GM18498 (cell line): Measurements from ENCODE around the gene CADPS.

Source experiments
- ATAC-seq: cut with Tn5 transposase; IDR thresholded peaks from one replicate; pipeline ENCODE4 v1.9.1; 2021; ENCODE audit warnings: mild to moderate bottlenecking, moderate library complexity; ENCODE audit not compliant: unreplicated experiment

The CADPS gene

DNA sequence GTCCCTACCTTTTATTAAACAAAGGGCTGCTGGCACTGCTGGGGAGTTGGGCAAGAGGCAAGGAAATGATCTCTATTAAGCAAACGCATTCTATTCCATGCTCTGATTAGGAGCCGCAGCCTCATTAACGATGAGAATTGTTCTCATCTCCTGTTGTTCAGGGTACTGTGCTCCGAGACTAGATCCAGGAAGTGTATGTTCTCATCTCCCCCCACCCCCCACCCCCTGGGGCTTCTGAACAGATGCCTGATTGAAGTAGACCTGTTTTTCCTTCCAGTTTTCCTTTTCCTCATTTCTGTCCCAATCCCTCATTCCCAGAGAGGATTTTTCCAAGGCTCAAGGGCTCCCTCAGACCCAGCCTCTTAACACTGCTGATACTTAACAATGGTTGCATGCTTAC is 420.3 kb downstream of the CADPS start:
- no peak for ATAC-seq

DNA sequence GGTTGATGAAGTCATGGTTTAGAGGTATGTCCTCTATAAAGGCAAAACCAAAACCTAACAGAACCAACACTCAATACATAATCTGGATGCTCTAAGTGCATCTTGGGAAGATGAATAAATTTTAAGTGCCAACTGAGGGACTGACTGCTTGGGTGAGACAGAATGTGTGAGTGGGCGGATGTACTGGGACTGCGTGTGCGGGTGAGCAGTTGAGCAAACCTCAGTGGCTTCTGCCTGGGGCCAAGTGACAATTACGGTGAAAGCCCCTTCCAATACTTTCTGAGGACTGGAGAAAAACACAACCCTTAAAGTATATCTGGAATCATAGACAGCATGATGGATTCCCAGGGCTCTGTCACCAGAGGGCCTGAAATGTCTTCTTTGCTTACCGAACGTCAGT is 421.8 kb downstream of the CADPS start:
- ATAC-seq: no peak

- ATAC-seq: no peak
Observed at GRCh38 chr3:62451211-62451887, 423.9 kb downstream of the CADPS start.

DNA sequence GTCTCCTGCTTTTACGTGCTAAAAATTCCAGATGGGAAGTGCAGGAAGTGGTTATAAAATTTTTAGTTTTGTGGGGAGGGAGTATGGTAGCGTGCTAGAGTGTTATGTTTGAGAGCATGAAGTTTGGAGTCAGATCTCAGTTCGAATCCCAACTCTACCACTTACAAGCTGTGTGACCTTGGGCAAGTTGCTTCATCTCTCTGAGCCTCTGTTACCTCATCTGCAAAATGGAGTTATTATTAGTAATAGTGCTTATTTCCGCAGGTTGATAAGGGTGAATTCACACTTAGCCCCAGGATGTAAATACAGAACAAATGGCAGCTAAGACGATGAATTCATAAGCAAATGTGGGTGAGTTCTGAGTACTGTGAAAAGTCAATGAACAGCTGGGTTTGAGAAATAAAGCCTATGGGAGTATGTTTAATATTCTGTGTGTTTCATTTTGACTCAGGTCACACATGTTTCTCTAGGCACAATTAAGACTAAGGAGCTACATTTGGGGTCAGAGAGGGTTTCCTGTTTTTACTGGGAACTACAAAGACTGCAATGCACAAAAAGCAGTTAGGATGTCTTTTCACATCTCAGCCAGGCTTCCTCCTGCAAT is 428.8 kb downstream of the CADPS start:
- no peak for ATAC-seq

DNA sequence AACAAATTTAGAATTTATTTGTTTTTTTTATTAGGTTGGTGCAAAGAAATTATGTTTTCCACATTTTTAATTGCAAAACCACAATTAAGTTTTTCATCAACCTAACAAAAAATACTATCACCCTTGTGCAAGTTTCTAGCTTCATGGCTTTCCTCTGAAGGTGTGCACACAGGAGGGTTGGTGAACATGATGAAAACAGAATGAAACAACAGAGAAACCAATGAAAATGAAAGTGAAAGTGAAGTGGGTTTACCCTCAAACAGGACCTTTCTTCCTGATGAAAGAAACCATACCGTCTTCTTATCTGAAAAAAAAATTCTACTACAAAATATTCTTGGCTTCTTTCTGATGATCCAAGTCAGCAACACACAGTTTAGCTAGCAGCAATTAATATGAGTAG is 429.9 kb downstream of the CADPS start:
- no peak for ATAC-seq

DNA sequence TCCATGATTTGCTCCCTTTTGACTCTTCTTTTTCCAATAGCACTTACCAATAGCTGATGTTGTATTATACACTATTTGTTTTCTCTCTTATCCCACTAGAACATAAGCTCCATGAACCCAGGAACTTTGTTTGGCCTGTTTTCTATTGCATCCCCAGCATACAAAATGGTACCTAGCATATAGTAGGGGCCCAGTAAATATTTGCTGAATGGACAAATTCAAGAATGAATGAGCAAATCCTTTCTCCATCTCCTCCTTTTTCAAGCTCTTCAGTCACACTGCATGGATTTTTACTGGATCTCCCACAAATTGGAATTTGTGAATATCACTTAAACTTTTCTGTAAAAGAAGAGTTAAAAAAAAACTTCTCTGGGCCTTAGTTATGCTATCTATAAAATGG is 435.2 kb downstream of the CADPS start:
- ATAC-seq: no peak

DNA sequence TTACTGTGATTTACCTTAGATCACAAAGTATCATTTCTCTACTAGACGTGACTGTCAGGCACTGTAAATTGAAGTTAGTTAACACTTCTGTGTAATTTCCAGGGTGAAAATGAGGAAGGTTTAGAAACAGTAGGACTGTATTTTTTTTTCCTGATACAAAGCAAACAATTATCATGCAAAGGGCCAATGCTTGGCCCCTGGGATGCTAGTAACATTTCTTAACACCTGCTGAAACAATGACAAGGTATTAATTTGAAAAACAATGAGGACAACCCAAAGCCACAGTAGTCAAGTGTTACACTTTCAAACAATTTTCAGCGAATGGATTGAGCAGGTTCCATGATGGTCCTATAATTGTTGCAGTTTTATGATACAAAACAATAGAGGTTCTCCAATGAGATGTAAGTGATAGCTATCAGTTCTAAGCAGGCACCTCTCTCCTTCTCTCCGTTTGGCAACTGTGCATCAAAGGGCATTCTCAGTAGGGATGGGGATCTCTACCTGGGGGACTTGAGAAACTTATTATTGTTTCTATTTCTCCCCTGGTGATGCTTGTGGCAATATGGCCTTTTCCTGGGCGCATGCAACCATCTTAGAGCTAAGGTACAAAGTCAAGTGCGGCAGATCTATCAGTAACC is 435.9 kb downstream of the CADPS start:
- no peak for ATAC-seq

DNA sequence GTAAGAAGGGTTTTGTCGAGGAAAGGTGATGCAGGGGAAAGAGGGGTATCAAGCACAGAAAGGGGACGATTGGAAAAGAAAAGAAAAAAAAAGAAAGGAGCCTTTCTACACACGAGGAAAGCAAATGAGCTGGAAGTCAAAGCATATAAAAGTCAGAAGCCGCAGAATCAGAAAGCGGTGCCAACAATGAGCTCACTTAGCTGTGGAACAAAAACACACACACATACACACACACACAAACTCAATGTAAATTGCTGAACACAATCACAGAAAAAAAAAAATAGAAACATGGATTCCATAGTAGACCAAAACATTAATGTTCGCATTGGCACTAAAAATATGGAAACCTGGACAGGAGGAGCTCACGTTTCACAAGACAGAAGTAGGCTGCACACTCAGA is 438.4 kb downstream of the CADPS start:
- ATAC-seq: no peak

DNA sequence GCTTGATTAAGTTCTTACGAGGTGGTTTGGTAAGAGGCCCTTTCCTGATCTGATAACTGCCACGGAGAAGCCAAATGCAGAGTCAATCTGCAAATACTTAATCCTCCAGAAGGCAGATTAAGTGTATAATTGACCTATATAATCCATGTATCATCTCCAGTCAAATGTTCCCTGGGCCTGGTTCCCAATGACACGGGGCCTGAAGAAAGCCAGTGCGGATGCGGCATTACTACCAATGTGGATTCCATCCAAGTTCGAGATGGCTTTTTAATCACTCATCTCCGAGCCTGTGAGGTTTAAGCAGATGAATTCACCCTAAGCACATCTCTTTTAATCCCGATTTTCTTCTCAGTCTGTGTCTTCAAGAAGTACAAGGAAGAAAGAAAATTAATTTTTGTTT is 441.8 kb downstream of the CADPS start:
- ATAC-seq: no peak

DNA sequence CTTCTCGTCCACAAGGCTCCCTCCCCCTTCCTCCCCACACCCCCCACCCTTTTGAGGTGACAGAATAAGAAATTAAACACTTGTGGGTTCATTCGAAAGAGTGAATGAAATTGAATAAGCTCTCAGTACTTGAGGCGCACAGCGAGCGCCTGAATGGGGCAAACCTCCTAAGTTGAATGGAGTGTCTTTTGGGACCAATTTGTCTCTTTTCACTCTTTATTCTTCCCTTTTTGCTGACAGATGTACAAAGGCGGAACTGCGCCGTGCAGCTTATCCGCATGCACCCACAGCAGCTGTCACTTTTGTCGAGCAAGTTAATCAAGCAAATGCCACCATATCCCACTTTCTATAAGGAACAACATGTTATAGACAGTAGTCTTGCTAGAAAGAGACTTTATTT is 454.0 kb downstream of the CADPS start:
- ATAC-seq: no peak

GRCh38 chr3:62416144-62416543 is 459.1 kb downstream of the CADPS start:
- ATAC-seq: no peak

DNA sequence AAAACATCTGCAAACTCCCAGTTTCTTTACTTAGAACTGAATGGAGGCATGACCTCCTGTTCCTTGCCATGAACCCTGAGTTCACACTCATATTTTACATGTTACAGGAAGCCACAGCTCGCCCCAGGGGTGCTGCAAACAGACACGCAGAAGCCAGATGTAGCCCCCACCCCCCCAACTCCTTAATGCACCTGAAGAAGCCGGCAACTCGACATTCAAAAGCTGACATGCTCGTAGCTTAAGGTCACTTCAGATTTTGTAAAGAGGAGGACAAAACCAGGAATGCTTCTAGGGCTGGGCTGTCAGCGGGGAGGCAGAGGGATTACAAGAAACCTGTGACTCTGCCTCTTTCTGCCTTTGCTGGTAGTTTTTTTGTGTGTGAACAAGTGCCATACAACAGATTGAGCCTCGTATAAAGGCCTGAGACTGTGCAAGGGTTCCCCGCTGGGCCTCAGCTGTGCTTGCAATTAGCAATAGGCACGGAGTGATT is 459.9 kb downstream of the CADPS start:
- no peak for ATAC-seq

- ATAC-seq: no peak
Observed at GRCh38 chr3:62414786-62415185, 460.4 kb downstream of the CADPS start.

GRCh38 chr3:62413687-62414086 is 461.5 kb downstream of the CADPS start:
- no peak for ATAC-seq

GRCh38 chr3:62406945-62407344 is 468.3 kb downstream of the CADPS start:
- ATAC-seq: no peak

DNA sequence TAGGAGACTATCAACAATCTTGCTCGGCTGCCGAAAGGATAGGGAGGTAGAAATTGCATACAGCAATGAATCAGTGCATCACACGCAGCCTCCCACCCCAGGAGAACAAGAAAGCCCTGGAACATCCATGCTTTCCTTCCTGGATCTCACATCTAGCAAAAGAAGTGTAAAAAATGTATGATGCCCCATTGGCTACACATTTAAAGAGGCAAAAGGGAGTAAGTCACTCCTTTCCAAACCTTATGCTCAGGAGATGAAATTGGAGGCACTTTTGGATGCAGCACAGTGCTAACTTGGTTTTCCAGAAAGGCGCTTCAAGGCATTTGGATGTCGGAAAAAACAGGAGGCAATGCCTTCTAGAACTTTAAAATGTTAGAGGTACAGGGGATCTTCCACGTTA is 469.6 kb downstream of the CADPS start:
- ATAC-seq: no peak

DNA sequence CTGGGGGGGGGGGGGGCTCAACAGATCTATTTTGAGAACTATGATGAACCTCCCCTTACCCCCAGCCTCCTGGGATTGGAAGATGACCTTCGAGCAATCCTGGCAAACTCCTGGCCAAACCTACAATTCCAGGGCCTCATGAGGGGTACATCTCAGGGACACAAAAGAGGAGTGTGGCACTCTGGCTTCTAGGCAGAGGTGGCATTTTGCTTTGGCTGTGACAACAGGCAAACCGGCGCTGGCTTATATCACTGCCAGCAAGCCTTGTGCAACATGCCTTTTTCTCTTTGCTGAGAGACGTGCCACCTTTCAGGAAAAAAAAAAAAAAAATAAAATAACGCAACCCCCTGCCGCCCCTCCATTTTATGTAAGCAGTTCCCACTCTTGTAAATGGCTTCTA is 470.1 kb downstream of the CADPS start:
- no peak for ATAC-seq

- no peak for ATAC-seq
Observed at GRCh38 chr3:62404321-62404720, 470.9 kb downstream of the CADPS start.

- ATAC-seq: no peak
Observed at GRCh38 chr3:62403765-62404164, 471.5 kb downstream of the CADPS start.

DNA sequence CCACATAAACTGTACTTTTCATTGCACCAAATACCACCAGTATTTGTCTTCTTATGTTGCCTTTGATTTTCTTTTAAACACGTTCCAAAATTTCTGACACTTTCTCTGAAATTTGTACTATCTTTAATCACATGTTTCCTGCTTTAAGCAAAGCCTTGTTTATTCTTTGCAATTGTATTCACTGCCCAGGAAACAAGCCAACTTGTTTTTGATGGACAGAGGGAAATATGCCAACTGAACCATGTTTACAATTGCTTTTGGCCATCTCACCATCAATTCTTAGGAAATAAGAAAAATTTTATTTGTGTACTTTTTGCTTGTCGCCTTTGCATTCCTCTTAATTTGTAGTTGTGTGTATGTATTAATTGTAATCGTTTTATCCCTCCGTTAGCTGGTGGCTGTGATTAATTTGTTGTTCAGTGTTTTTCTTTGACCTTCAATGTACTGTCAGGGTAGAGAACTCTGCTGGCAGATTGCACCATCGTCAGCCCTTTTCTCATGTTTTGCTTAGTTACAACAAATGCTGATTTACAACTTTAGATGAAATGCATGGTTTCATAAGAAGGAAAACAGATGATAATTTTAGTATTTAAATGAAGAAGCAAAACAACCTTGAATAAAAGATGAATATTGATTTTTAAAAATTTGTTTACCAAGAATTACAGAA is 482.5 kb downstream of the CADPS start:
- ATAC-seq: no peak

DNA sequence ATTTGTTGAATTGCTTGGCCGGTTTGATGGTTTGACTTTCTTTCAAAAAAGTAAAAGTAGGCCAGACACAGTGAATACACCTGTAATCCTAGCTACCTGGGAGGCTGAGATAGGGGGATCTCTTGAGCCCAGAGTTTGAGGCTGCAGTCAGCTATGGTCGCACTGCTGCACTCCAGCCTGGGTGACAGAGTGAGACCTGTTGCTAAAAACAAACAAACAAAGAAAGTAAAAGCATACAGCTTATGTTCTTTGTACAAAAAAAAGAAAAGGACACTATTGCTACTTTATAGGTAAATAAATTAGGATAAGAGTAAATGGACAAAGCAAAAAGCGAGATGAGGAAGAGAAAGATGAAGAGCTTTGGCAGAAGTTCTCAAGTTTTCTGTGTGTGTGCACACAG is 488.0 kb downstream of the CADPS start:
- no peak for ATAC-seq

- ATAC-seq: no peak
Observed at GRCh38 chr3:62379321-62379798, 495.9 kb downstream of the CADPS start.
